ENCODE results near the gene CDH22. TPM values are rescaled to one million over a fixed set of nuclear protein-coding genes. Genes with fewer than 3 reads are reported as not detected.

CDH22 gene
- total RNA-seq, 6 experiments from 2014 or later: not detected

- no peaks in the 10 kb centered on the region for H3K36me3 ChIP-seq
- H3K27me3 ChIP-seq: no peaks in the 10 kb centered on the region
- no peak for DNase-seq
- no peak for TF ChIP-seq POLR2A (IDR thresholded peaks at IDR 0.05)
- TF ChIP-seq CTCF (IDR thresholded peaks at IDR 0.05): no peak
- H3K4me1 ChIP-seq: no peaks in the 10 kb centered on the region
- no peak overlapping the region for H3K27ac ChIP-seq
- intact Hi-C loops (cut with DNase I): no loop called here
- no peaks in the 10 kb centered on the region for H3K9me3 ChIP-seq
- ATAC-seq: no peak
- no peak overlapping the region for H3K4me3 ChIP-seq
- 39% methylated on average over 4 of the region's 8 CpGs for WGBS (ENCODE audit: insufficient coverage, low coverage, low lambda C conversion rate, missing lambda C conversion rate)
These were observed 25.1 kb upstream of the CDH22 start for GRCh38 chr20:46333161-46333991.

- TF ChIP-seq POLR2A (IDR thresholded peaks at IDR 0.05) (no peak), CTCF (IDR thresholded peaks at IDR 0.05) (no peak)
- Histone ChIP-seq H3K27me3 (no peaks in the 10 kb centered on the region), H3K27ac (no peak overlapping the region), H3K4me3 (no peak overlapping the region), H3K36me3 (no peaks in the 10 kb centered on the region), H3K9me3 (no peaks in the 10 kb centered on the region), H3K4me1 (no peaks in the 10 kb centered on the region)
- intact Hi-C loops (cut with DNase I): no loop called here
- no peak for ATAC-seq
- DNase-seq: no peak
- 61% methylated on average over 9 of the region's 12 CpGs for WGBS (ENCODE audit: insufficient coverage, low coverage, low lambda C conversion rate, missing lambda C conversion rate)
These were observed 24.3 kb upstream of the CDH22 start for GRCh38 chr20:46332373-46333160.

- Histone ChIP-seq H3K4me3 (no peak overlapping the region), H3K27me3 (no peaks in the 10 kb centered on the region), H3K4me1 (no peaks in the 10 kb centered on the region), H3K36me3 (no peaks in the 10 kb centered on the region), H3K9me3 (no peaks in the 10 kb centered on the region), H3K27ac (no peak overlapping the region)
- DNase-seq (no peak), ATAC-seq (no peak)
- WGBS (ENCODE audit: insufficient coverage, low coverage, low lambda C conversion rate, missing lambda C conversion rate): 83% methylated on average over 5 of the region's 13 CpGs
- intact Hi-C loops (cut with DNase I): no loop called here
- no peak for TF ChIP-seq POLR2A (IDR thresholded peaks at IDR 0.05)
- no peak for TF ChIP-seq CTCF (IDR thresholded peaks at IDR 0.05)
These were observed 23.5 kb upstream of the CDH22 start for GRCh38 chr20:46331611-46332361.

GRCh38 chr20:46330831-46331371 is 22.6 kb upstream of the CDH22 start:
- H3K9me3 ChIP-seq: no peaks in the 10 kb centered on the region
- 75% methylated on average over 6 of the region's 13 CpGs for WGBS (ENCODE audit: insufficient coverage, low coverage, low lambda C conversion rate, missing lambda C conversion rate)
- no peaks in the 10 kb centered on the region for H3K27me3 ChIP-seq
- no peaks in the 10 kb centered on the region for H3K36me3 ChIP-seq
- DNase-seq: no peak
- ATAC-seq: no peak
- intact Hi-C loops (cut with DNase I): no loop called here
- TF ChIP-seq POLR2A (IDR thresholded peaks at IDR 0.05) (no peak), CTCF (IDR thresholded peaks at IDR 0.05) (no peak)
- no peak overlapping the region for H3K27ac ChIP-seq
- no peaks in the 10 kb centered on the region for H3K4me1 ChIP-seq
- H3K4me3 ChIP-seq: no peak overlapping the region

All from right lobe of liver (tissue), 6 donors.